GM10266 (cell line): ENCODE results near the gene SSR1.

Experiments used
- DNase-seq: peaks from one replicate; pipeline ENCODE4 v3.0.0; 2012; ENCODE audit errors: extremely low spot score
- TF ChIP-seq, protein P1 (sequence below): IDR thresholded peaks from 2 replicates; pipeline ENCODE4 v1.5.1; 2012; ENCODE audit warnings: mild to moderate bottlenecking, low read depth; ENCODE audit not compliant: control insufficient read depth, insufficient read depth; ENCODE audit errors: missing control alignments

Gene SSR1

DNA sequence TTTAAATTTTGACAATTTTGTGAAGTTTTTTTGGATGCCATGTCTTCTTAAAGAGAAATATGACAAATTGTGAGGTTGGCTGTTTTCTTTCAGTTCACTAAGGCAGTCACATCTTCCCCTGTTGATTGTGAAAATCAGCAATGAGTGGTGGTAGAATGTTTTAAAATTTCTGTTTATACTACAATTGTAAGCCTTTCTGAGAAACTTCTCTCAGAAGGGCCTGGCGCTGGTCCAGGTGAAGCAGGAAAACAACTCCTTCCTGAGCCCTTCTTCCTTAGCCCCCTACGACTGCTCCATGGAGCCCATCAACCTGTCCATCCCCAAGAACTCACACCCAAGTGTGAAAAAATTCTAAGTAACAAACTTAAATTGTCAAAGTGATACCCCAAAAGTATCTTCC, 80.6 kb downstream of the SSR1 start:
- DNase-seq: no peak
- TF ChIP-seq, protein P1, sequence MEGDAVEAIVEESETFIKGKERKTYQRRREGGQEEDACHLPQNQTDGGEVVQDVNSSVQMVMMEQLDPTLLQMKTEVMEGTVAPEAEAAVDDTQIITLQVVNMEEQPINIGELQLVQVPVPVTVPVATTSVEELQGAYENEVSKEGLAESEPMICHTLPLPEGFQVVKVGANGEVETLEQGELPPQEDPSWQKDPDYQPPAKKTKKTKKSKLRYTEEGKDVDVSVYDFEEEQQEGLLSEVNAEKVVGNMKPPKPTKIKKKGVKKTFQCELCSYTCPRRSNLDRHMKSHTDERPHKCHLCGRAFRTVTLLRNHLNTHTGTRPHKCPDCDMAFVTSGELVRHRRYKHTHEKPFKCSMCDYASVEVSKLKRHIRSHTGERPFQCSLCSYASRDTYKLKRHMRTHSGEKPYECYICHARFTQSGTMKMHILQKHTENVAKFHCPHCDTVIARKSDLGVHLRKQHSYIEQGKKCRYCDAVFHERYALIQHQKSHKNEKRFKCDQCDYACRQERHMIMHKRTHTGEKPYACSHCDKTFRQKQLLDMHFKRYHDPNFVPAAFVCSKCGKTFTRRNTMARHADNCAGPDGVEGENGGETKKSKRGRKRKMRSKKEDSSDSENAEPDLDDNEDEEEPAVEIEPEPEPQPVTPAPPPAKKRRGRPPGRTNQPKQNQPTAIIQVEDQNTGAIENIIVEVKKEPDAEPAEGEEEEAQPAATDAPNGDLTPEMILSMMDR: no peak

DNA sequence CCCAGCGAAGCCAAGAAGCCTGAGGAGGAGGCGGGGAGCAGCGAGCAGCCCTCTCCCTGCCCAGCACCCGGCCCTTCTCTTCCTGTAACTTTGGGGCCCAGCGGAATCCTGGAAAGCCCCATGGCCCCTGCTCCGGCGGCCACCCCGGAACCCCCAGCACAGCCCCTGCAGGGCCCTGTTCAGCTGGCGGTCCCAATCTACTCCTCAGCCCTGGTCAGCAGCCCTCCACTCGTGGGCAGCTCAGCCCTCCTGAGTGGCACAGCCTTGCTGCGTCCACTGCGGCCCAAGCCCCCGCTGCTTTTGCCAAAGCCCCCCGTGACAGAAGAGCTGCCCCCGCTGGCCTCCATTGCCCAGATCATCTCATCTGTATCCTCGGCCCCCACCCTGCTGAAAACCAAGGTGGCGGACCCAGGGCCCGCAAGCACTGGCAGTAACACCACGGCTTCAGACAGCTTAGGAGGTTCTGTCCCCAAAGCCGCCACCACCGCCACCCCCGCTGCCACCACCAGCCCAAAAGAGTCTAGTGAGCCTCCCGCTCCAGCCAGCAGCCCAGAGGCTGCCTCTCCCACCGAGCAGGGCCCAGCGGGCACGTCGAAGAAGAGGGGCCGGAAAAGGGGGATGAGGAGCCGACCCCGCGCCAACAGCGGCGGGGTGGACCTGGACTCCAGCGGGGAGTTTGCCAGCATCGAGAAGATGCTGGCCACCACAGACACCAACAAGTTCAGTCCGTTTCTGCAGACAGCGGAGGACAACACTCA, 81.9 kb downstream of the SSR1 start:
- TF ChIP-seq, protein P1: no peak
- DNase-seq: no peak

DNA sequence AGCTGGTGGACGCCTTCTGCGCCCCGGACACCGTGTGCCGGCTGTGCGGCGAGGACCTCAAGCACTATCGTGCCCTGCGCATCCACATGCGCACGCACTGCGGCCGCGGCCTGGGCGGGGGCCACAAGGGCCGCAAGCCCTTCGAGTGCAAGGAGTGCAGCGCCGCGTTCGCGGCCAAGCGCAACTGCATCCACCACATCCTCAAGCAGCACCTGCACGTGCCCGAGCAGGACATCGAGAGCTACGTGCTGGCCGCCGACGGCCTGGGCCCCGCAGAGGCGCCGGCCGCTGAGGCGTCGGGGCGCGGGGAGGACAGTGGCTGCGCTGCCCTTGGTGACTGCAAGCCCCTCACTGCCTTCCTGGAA, 82.7 kb downstream of the SSR1 start:
- no peak for DNase-seq
- TF ChIP-seq, protein P1: no peak

DNA sequence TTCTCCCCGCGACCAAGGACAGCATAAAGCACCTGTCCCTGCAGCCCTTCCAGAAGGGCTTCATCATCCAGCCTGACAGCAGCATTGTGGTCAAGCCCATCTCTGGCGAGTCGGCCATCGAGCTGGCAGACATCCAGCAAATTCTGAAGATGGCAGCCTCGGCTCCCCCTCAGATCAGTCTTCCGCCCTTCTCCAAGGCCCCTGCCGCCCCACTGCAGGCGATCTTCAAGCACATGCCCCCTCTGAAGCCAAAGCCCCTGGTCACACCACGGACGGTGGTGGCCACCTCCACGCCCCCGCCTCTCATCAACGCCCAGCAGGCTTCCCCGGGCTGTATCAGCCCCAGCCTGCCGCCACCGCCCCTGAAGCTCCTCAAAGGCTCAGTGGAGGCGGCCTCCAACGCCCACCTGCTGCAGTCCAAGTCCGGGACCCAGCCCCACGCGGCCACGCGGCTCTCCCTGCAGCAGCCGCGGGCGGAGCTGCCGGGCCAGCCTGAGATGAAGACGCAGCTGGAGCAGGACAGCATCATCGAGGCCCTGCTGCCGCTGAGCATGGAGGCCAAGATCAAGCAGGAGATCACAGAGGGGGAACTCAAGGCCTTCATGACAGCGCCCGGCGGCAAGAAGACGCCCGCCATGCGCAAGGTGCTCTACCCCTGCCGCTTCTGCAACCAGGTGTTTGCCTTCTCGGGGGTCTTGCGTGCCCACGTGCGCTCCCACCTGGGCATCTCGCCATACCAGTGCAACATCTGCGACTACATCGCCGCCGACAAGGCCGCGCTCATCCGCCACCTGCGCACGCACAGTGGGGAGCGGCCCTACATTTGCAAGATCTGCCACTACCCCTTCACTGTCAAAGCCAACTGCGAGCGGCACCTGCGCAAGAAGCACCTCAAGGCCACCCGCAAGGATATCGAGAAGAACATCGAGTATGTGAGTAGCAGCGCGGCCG, 83.3 kb downstream of the SSR1 start:
- no peak for DNase-seq
- TF ChIP-seq, protein P1: no peak

DNA sequence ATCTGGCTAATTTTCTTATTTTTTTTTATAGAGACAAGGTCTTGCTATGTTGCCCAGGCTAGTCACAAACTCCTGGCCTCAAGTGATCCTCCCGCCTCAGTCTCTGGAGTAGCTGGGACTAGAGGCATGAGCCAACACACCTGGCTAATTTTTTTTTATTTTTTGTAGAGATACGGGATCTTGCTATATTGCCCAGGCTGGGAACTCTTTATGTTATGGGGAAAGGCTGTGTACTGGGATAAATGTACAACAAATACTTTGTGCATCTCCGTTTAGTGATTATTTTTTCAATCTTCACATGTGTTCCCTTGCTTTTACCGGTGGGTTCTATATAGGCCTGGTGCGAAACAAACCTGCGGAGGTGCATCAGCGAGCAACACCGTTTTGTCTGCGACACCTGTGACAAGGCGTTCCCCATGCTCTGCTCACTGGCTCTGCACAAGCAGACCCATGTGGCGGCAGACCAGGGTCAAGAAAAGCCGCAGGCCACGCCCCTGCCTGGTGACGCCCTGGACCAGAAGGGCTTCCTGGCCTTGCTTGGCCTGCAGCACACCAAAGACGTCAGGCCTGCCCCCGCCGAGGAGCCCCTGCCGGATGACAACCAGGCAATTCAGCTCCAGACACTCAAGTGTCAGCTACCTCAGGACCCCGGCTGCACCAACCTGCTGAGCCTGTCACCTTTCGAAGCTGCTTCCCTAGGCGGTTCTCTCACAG, 84.2 kb downstream of the SSR1 start:
- DNase-seq: no peak
- TF ChIP-seq, protein P1: no peak

DNA sequence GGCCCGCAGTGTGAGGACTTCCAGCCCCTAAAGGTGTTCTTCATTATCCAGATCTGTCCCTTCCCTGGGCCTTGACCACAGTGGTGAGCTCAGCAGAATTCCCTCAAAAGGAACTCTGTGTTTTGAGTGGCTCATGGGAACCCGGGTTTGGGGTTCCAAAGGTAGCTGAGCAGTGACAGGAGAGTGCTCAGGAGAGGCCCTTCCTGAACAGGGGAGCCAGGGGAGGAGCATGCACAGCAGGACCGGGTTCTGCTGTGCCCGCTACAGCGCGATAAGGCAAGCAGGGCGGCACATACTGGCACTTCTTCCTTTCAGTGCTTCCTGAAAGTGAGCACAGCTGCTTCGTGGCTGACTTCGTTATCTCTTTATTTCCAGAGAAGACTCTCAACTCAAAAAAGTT, 88.3 kb downstream of the SSR1 start:
- TF ChIP-seq, protein P1: no peak
- DNase-seq: no peak

DNA sequence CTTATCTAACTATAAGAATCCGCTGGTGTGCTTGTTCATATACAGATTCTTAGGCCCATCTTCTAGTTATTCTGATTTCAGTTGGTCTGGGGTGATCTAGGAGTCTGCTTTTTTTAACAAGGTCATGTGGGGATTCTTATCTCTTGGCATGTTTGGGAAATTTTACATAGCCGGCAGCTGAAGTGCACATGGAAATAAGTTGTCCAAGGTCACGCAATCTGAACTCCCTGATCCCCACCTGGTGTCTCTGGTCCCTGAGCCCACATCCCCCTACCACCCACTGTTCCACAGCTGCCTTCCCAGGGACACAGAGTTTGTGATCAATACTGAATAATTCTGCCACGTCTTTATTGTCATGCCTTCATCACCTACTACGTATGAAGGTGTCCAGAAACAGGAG, 90.8 kb downstream of the SSR1 start:
- no peak for DNase-seq
- TF ChIP-seq, protein P1: no peak
